ENCODE measurements around the gene PCDHB1.
"Not testable (repeated sequence)": the region's sequence is repeated elsewhere in the genome, so short reads cannot be mapped to it uniquely, and the experiment has no call there.

PCDHB1 gene

GRCh38 chr5:141082228-141082627 lies 31.1 kb downstream of the PCDHB1 start:
- DNase-seq = no peak

- peak; percentile 65 for DNase-seq
Observed at GRCh38 chr5:141084487-141084989, 33.4 kb downstream of the PCDHB1 start.

- DNase-seq = no peak
Observed at GRCh38 chr5:141094481-141095262, 43.5 kb downstream of the PCDHB1 start, which contains the start of gene PCDHB2. Gene PCDHB2 (plus strand): TSS chr5:141094615. CDS start chr5:141094791, 176 bp downstream.

GRCh38 chr5:141095263-141095641 lies 44.1 kb downstream of the PCDHB1 start:
- no peak for DNase-seq

- DNase-seq = not testable (repeated sequence)
Observed at GRCh38 chr5:141096181-141096580, 45.0 kb downstream of the PCDHB1 start.

- not testable (repeated sequence) for DNase-seq
Observed at GRCh38 chr5:141096586-141096985, 45.4 kb downstream of the PCDHB1 start.

GRCh38 chr5:141100243-141100805 lies 49.1 kb downstream of the PCDHB1 start, which contains the start of gene PCDHB3:
Gene PCDHB3 (plus strand): TSS chr5:141100473. CDS start chr5:141100650, 177 bp downstream.
- peak; percentile 6 to 34 for DNase-seq

GRCh38 chr5:141101059-141101458 lies 49.9 kb downstream of the PCDHB1 start:
- no peak for DNase-seq

GRCh38 chr5:141102070-141102469 lies 50.9 kb downstream of the PCDHB1 start:
- DNase-seq = not testable (repeated sequence)

GRCh38 chr5:141102471-141102870 lies 51.3 kb downstream of the PCDHB1 start:
- not testable (repeated sequence) for DNase-seq

- DNase-seq = no peak
Observed at GRCh38 chr5:141105350-141105749, 54.2 kb downstream of the PCDHB1 start.
